Rectal smooth muscle tissue (tissue), 1 donor: ENCODE measurements around the gene CEND1.
A peak's percentile ranks its signal among the peaks of the same experiment; 100 is the strongest.

Experiments
- H3K27ac ChIP-seq: one replicate; pipeline ENCODE4 v1.7.0; 2013; ENCODE audit warnings: low read depth, low read length, inconsistent platforms
- H3K27me3 ChIP-seq: one replicate; pipeline ENCODE4 v1.7.0; 2013; ENCODE audit warnings: low read length; ENCODE audit not compliant: control insufficient read depth, insufficient read depth
- H3K36me3 ChIP-seq: one replicate; pipeline ENCODE4 v1.7.0; 2013; ENCODE audit warnings: low read length; ENCODE audit not compliant: control insufficient read depth, insufficient read depth
- H3K4me1 ChIP-seq: one replicate; pipeline ENCODE4 v1.7.0; 2013; ENCODE audit warnings: low read length; ENCODE audit not compliant: control insufficient read depth, insufficient read depth
- H3K4me3 ChIP-seq: one replicate; pipeline ENCODE4 v1.7.0; 2013; ENCODE audit warnings: low read length
- H3K9ac ChIP-seq: one replicate; pipeline ENCODE4 v1.7.0; 2013; ENCODE audit warnings: low read length

The CEND1 gene

GRCh38 chr11:824942-825341 is 35.1 kb upstream of the CEND1 start:
- H3K27ac ChIP-seq, result no peak overlapping the region
- peaks cover 24% of the 10 kb centered on the region for H3K27me3 ChIP-seq
- H3K36me3 ChIP-seq, result peaks cover 13% of the 10 kb centered on the region
- no peak overlapping the region for H3K4me3 ChIP-seq
- H3K9ac ChIP-seq, result no peak overlapping the region
- H3K4me1 ChIP-seq, result peaks cover 17% of the 10 kb centered on the region

- H3K36me3 ChIP-seq, result peaks cover 13% of the 10 kb centered on the region
- no peak overlapping the region for H3K9ac ChIP-seq
- H3K4me3 ChIP-seq, result no peak overlapping the region
- H3K27me3 ChIP-seq, result peaks cover 20% of the 10 kb centered on the region
- peaks cover 13% of the 10 kb centered on the region for H3K4me1 ChIP-seq
- H3K27ac ChIP-seq, result no peak overlapping the region
Measured at GRCh38 chr11:824292-824880, 34.5 kb upstream of the CEND1 start.

- Histone ChIP-seq H3K9ac (no peak overlapping the region), H3K27ac (no peak overlapping the region), H3K27me3 (peaks cover 13% of the 10 kb centered on the region), H3K4me3 (no peak overlapping the region), H3K4me1 (peaks cover 17% of the 10 kb centered on the region), H3K36me3 (peaks cover 13% of the 10 kb centered on the region)
Measured at GRCh38 chr11:823441-824291, 33.8 kb upstream of the CEND1 start.

GRCh38 chr11:821512-822371 is 31.9 kb upstream of the CEND1 start:
- H3K4me1 ChIP-seq, result peaks cover 18% of the 10 kb centered on the region
- H3K36me3 ChIP-seq, result peaks cover 13% of the 10 kb centered on the region
- no peaks in the 10 kb centered on the region for H3K27me3 ChIP-seq
- H3K9ac ChIP-seq, result no peak overlapping the region
- H3K27ac ChIP-seq, result no peak overlapping the region
- H3K4me3 ChIP-seq, result peak overlapping the region; percentile 85

GRCh38 chr11:820655-821511 is 31.0 kb upstream of the CEND1 start:
- Histone ChIP-seq H3K4me1 (peaks cover 18% of the 10 kb centered on the region), H3K27ac (peak overlapping the region; percentile 92), H3K36me3 (peaks cover 13% of the 10 kb centered on the region), H3K9ac (peak overlapping the region; percentile 77), H3K27me3 (no peaks in the 10 kb centered on the region), H3K4me3 (peak overlapping the region; percentile 85)

GRCh38 chr11:819943-820649 is 30.2 kb upstream of the CEND1 start:
- Histone ChIP-seq H3K4me3 (peak overlapping the region; percentile 85), H3K4me1 (peaks cover 18% of the 10 kb centered on the region), H3K36me3 (peaks cover 12% of the 10 kb centered on the region), H3K9ac (peak overlapping the region; percentile 77), H3K27me3 (no peaks in the 10 kb centered on the region), H3K27ac (peak overlapping the region; percentile 92)

- no peaks in the 10 kb centered on the region for H3K27me3 ChIP-seq
- H3K9ac ChIP-seq, result peak overlapping the region; percentile 77
- peaks cover 7% of the 10 kb centered on the region for H3K36me3 ChIP-seq
- peaks cover 18% of the 10 kb centered on the region for H3K4me1 ChIP-seq
- peak overlapping the region; percentile 92 for H3K27ac ChIP-seq
- H3K4me3 ChIP-seq, result peak overlapping the region; percentile 85
Measured at GRCh38 chr11:819129-819931, 29.4 kb upstream of the CEND1 start.

- Histone ChIP-seq H3K36me3 (peaks cover 5% of the 10 kb centered on the region), H3K27me3 (no peaks in the 10 kb centered on the region), H3K4me1 (peaks cover 18% of the 10 kb centered on the region), H3K9ac (peak within 1 kb of the TSS; percentile 77), H3K4me3 (peak within 1 kb of the TSS; percentile 85), H3K27ac (peak within 1 kb of the TSS; percentile 92)
Measured at GRCh38 chr11:818396-819128, 28.7 kb upstream of the CEND1 start, which contains the start of gene PNPLA2. Gene PNPLA2, plus strand, starts transcription at chr11:818914. Its CDS starts 805 bp downstream, at chr11:819719.

GRCh38 chr11:816433-816779 is 26.5 kb upstream of the CEND1 start:
- no peak overlapping the region for H3K4me3 ChIP-seq
- no peaks in the 10 kb centered on the region for H3K27me3 ChIP-seq
- H3K9ac ChIP-seq, result no peak overlapping the region
- peaks cover 21% of the 10 kb centered on the region for H3K36me3 ChIP-seq
- peaks cover 16% of the 10 kb centered on the region for H3K4me1 ChIP-seq
- H3K27ac ChIP-seq, result no peak overlapping the region

- Histone ChIP-seq H3K27ac (no peak overlapping the region), H3K4me1 (peaks cover 14% of the 10 kb centered on the region), H3K4me3 (no peak overlapping the region), H3K9ac (no peak overlapping the region), H3K36me3 (peaks cover 23% of the 10 kb centered on the region), H3K27me3 (no peaks in the 10 kb centered on the region)
Measured at GRCh38 chr11:815675-816432, 26.0 kb upstream of the CEND1 start.
